ENCODE results near the gene RB1.

RB1 gene

GRCh38 chr13:48502601-48503319, 199.2 kb downstream of the RB1 start:
- no peak for DNase-seq

- no peak for DNase-seq
Measured at GRCh38 chr13:48504606-48505005, 201.1 kb downstream of the RB1 start.

GRCh38 chr13:48505012-48505411, 201.5 kb downstream of the RB1 start:
- no peak for DNase-seq

- peak; percentile 79 for DNase-seq
Measured at GRCh38 chr13:48505597-48506091, 202.1 kb downstream of the RB1 start.

GRCh38 chr13:48506092-48506701, 202.6 kb downstream of the RB1 start:
- DNase-seq = no peak

GRCh38 chr13:48507021-48507420, 203.5 kb downstream of the RB1 start:
- DNase-seq = no peak

GRCh38 chr13:48508011-48508410, 204.5 kb downstream of the RB1 start:
- DNase-seq = no peak

- DNase-seq = no peak
Measured at GRCh38 chr13:48510698-48511097, 207.1 kb downstream of the RB1 start.

GRCh38 chr13:48511621-48512230, 208.2 kb downstream of the RB1 start:
- no peak for DNase-seq

- DNase-seq = no peak
Measured at GRCh38 chr13:48514793-48515192, 211.2 kb downstream of the RB1 start.

GRCh38 chr13:48515732-48516131, 212.2 kb downstream of the RB1 start:
- DNase-seq = no peak

GRCh38 chr13:48518083-48518482, 214.5 kb downstream of the RB1 start:
- no peak for DNase-seq

- no peak for DNase-seq
Measured at GRCh38 chr13:48526286-48526685, 222.7 kb downstream of the RB1 start.

GRCh38 chr13:48527955-48528354, 224.4 kb downstream of the RB1 start:
- DNase-seq = no peak

GRCh38 chr13:48528720-48529119, 225.2 kb downstream of the RB1 start:
- no peak for DNase-seq

GRCh38 chr13:48530833-48531232, 227.3 kb downstream of the RB1 start:
- no peak for DNase-seq

Measured in amniotic stem cell (primary cell).